ENCODE data around the gene CNTNAP3.
"Not testable (repeated sequence)": the region's sequence is repeated elsewhere in the genome, so short reads cannot be mapped to it uniquely, and the experiment has no call there.

The CNTNAP3 gene

DNA sequence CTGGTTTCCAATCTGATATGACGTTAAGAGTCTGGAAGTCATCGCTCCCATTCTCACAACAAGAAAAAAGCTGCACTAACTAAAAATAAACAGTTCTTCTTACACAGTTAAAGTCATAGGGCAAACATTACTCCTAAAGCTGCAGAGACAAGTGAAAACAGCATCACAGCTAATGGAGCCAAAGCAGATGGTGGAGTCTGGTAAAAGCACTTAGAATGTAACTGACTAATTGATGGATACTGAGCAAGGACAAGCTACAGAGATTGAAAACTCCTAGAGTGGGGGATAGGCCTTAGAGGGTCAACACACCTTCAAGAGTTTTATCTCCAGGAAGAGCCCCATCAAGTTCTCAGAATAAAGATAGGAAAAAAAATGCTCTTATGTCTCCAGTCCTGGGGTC lies 166.6 kb downstream of the CNTNAP3 start:
- not testable (repeated sequence) for ATAC-seq (replicated peaks); H3K27me3 Mint-ChIP-seq; H3K4me3 Mint-ChIP-seq; H3K4me1 Mint-ChIP-seq (ENCODE audit: low read depth in 2 of 2); DNase-seq; H3K27ac Mint-ChIP-seq; H3K9me3 Mint-ChIP-seq; H3K36me3 Mint-ChIP-seq (ENCODE audit: insufficient read depth)

DNA sequence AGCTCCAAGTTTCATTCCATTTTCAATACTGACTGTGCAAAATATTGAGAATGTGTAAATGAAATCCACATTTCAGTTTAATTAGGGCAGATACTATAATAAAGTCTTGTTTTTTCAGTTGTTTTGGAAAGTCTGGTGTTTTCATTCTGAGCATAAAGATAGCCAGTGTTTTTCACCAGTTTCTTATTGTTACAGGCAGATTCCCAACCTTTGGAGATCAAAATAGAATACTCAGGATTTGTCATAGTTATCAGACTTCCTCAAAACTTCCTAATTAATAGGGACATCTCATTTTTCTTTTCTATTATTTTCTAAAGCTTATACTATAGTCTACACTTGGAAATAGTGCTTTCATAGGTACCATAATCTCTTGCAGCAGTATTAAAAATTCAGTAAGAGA lies 176.2 kb downstream of the CNTNAP3 start:
- not testable (repeated sequence) for DNase-seq; ATAC-seq (replicated peaks); H3K27me3 Mint-ChIP-seq; H3K4me1 Mint-ChIP-seq (ENCODE audit: low read depth in 2 of 2); H3K9me3 Mint-ChIP-seq; H3K27ac Mint-ChIP-seq; H3K4me3 Mint-ChIP-seq; H3K36me3 Mint-ChIP-seq (ENCODE audit: insufficient read depth)

DNA sequence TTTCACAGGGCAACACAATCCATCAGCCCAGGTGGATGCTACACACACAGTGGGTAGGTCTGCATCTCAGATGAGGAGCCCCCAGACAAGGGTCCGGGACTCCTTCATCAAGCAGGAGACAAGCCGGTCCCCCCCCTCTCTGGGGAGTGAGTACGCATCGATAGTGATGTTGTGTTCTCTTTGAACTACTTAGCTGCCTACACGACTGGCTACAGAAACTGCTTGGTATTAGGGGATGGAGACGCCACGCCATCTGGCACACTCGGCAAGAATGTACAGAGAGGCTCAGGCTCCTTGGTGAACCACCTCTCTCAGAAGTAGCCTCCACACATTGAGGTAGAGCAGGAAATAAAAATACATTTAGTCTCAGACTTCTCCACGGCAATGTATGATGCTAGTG lies 179.8 kb downstream of the CNTNAP3 start:
- H3K27ac Mint-ChIP-seq = no peak overlapping the region
- H3K4me3 Mint-ChIP-seq = no peak overlapping the region
- H3K9me3 Mint-ChIP-seq = peaks cover 0 to 4% of the 10 kb centered on the region in 2 donors

DNA sequence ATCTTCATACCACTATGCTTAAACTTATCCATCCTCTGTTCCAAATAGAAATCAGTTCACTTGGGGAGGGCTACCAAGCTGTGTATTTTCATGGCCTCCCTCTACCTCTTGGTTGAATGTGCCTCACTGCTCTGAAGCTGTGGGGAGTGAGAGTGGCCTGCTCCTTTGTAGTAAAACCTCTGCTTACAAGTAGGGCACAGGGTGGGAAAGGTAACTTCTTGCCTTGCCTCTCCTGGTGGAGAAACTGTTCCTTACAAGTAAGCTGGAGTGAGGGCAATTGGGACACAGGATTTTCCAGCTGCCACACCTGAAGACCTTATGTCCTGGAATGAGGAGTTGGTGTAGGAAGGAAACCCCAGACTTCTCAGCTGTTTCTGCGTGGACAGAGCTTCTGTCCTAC lies 190.8 kb downstream of the CNTNAP3 start:
- H3K4me1 Mint-ChIP-seq (ENCODE audit: low read depth in 2 of 2); H3K27ac Mint-ChIP-seq; H3K9me3 Mint-ChIP-seq; H3K4me3 Mint-ChIP-seq; H3K27me3 Mint-ChIP-seq; H3K36me3 Mint-ChIP-seq (ENCODE audit: insufficient read depth); ATAC-seq (replicated peaks); DNase-seq: not testable (repeated sequence)

More for the DNA sequence above, 179.8 kb downstream of the CNTNAP3 start:
- ATAC-seq (replicated peaks) = no peak
- H3K36me3 Mint-ChIP-seq (ENCODE audit: insufficient read depth) = no peaks in the 10 kb centered on the region
- no peaks in the 10 kb centered on the region for H3K4me1 Mint-ChIP-seq (ENCODE audit: low read depth in 2 of 2)
- H3K27me3 Mint-ChIP-seq = no peaks in the 10 kb centered on the region
- no peak for DNase-seq

DNA sequence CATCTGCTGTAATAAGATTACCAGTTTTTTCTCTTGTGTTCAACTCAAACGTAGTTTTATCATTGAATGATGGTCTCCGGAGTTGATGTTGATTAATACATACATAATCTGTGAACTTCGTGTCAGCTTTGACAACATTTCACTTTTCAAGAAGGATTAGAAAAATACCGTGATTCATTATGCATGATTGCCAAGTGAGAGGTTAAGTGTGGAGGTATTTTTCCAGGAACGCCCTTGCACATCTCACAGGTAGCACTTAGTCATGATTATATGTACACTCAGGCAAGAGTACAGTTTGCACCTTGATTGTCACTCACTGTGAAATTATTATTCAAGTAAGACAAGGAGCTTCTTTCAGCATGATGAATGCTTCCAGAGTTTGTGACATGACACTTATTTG lies 202.7 kb downstream of the CNTNAP3 start:
- not testable (repeated sequence) for H3K27ac Mint-ChIP-seq; ATAC-seq (replicated peaks); H3K36me3 Mint-ChIP-seq (ENCODE audit: insufficient read depth); H3K4me1 Mint-ChIP-seq (ENCODE audit: low read depth in 2 of 2); H3K27me3 Mint-ChIP-seq; H3K9me3 Mint-ChIP-seq; DNase-seq; H3K4me3 Mint-ChIP-seq

DNA sequence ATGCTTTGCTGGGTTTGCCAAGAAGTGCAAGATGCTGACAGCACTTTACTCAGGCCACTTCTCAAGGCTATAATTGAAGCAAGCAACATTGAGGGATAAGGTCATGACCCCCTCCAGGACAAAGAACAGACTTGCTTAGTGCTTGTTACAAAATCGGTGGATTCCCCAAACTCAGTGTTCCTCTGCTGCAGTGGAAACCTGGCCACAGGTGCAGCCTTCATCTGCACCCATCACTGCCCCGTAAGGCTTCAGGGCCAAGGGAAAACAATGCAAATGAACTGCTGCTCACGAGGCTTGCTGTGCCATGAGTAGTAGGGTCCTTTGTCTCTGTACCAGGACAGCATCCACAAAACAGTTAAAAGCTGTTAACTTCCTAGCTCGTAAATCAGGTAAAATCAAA lies 205.4 kb downstream of the CNTNAP3 start:
- H3K27me3 Mint-ChIP-seq; H3K4me1 Mint-ChIP-seq (ENCODE audit: low read depth in 2 of 2); H3K36me3 Mint-ChIP-seq (ENCODE audit: insufficient read depth); H3K27ac Mint-ChIP-seq; DNase-seq; ATAC-seq (replicated peaks); H3K9me3 Mint-ChIP-seq; H3K4me3 Mint-ChIP-seq: not testable (repeated sequence)

DNA sequence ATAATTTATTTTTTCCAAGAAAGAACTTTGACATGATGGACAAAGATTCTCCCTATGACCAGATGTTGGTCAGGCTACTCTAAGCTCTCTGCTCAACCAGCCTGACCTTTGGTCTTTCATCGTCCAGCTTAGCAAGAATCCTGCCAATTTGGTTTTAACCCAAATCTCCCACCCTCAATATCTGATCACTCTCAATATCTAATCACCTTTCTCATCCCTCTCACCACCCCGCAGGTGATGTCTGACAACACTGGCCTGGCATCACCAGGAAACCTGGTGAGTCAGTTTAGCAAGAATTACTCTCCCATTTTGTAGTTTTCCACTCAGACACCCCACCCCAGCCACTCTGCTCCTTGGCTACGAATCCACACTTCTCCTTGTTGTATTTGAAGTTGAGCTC lies 207.9 kb downstream of the CNTNAP3 start:
- H3K36me3 Mint-ChIP-seq (ENCODE audit: insufficient read depth); H3K27ac Mint-ChIP-seq; H3K27me3 Mint-ChIP-seq; H3K4me3 Mint-ChIP-seq; H3K9me3 Mint-ChIP-seq; DNase-seq; ATAC-seq (replicated peaks); H3K4me1 Mint-ChIP-seq (ENCODE audit: low read depth in 2 of 2): not testable (repeated sequence)

DNA sequence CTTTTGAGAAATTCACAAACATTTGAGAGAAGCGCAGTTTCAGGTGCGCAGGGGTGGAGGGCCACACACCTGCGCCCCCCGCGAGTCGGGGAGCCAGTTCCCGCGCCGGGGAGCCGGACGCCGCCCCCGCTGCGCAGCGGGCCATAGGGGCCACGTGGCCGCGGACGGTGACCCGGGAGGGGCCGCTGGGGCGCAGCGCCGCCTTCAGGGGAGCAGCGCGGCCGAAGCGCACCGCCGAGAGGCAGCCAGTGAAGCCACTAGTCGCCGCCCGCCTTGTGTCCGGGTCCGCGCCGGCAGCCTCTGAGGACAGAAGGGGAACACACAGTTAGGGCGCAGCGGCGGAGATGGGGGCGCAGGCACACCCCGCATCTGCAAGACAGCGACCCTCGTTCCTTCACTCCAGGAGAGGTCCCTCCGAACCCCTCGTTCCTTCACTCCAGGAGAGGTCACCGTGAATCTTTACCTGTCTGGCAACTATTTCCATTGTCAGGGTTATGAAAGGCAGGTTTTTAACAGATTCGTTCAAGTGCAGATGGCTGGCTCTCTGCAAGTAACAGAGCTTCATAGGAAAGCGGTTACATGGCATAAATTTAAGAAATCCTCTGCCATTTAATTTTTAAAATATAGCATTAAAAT lies 209.2 kb downstream of the CNTNAP3 start:
- H3K4me3 Mint-ChIP-seq; H3K4me1 Mint-ChIP-seq (ENCODE audit: low read depth in 2 of 2); H3K27me3 Mint-ChIP-seq; ATAC-seq (replicated peaks); H3K9me3 Mint-ChIP-seq; H3K27ac Mint-ChIP-seq; DNase-seq; H3K36me3 Mint-ChIP-seq (ENCODE audit: insufficient read depth): not testable (repeated sequence)

DNA sequence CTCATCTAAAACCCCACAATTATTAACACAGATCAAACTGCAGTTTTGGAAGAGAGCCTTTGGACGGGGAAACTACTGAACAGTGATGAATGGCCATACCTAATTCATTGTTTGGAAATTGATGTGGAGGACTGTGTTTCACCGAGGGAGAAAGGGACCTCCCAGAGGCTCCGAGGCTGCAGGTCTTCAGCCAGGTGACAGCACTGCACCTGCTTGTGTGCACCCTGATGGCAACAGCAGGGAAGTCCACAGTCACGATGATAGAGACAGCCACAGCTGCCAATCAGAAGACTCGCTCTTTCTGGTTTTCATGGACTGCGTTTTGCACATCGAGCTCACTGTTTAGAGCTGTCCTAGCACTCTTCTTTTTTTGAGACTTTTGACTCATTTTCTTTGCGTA lies 214.4 kb downstream of the CNTNAP3 start:
- not testable (repeated sequence) for H3K27ac Mint-ChIP-seq; ATAC-seq (replicated peaks)

DNA sequence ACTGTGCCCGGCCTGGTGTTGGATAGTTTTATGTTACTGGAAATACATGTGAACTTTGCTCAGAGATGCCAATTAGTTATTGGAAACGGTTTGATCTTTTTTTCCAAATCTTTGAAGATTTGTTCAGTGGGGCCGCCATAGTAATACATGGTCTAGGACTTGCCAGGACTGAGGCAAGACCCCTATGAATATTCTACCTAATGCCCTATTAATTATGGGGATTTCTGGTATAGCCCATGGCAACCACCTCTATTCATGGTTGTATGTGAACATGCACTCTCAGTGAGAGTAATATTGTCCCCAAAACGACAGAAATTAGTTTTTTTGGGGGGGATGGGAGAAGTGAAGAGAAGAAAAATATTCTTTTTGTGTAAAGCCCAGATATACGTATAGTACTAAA lies 220.3 kb downstream of the CNTNAP3 start:
- H3K9me3 Mint-ChIP-seq; H3K36me3 Mint-ChIP-seq (ENCODE audit: insufficient read depth); H3K4me1 Mint-ChIP-seq (ENCODE audit: low read depth in 2 of 2); H3K27ac Mint-ChIP-seq; H3K27me3 Mint-ChIP-seq; H3K4me3 Mint-ChIP-seq; ATAC-seq (replicated peaks); DNase-seq: not testable (repeated sequence)

More for the DNA sequence above, 214.4 kb downstream of the CNTNAP3 start:
- H3K27me3 Mint-ChIP-seq; H3K4me1 Mint-ChIP-seq (ENCODE audit: low read depth in 2 of 2); H3K9me3 Mint-ChIP-seq; H3K36me3 Mint-ChIP-seq (ENCODE audit: insufficient read depth); H3K4me3 Mint-ChIP-seq; DNase-seq: not testable (repeated sequence)

DNA sequence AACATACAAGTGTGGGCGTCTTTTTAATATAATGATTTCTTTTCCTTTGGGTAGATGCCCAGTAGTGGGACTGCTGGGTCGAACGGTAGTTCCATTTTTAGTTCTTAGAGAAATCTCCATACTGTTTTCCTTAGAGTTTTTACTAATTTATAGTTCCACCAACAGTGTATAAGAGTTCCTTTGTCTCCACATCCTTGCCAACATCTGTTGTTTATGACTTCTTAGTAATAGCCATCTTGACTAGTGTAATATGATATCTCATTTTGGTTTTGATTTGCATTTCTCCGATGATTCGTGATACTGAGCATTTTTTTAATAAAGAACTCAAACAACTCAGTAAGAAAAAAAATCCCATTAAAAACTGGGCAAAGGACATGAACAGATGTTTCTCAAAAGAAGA lies 225.0 kb downstream of the CNTNAP3 start:
- ATAC-seq (replicated peaks); H3K9me3 Mint-ChIP-seq; H3K4me1 Mint-ChIP-seq (ENCODE audit: low read depth in 2 of 2); H3K27ac Mint-ChIP-seq; H3K4me3 Mint-ChIP-seq; H3K27me3 Mint-ChIP-seq; H3K36me3 Mint-ChIP-seq (ENCODE audit: insufficient read depth); DNase-seq: not testable (repeated sequence)

DNA sequence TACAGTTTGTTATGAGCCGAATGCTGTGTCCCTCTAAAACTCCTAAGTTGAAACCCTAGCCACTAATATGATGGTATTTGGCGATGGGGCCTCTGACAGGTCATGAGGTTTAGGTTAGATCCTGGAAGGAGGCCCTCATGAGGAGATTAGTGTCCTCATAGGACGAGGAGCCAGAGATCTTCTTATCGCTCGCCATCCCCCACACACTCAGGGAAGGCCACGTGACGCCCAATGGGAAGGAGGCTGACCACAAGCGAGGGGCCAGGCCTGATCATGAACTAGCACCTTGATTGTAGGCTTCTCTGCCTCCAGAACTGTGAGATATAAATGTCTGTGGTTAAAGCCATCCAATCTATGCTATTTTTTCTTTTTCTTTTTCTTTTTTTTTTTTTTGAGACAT lies 233.5 kb downstream of the CNTNAP3 start:
- not testable (repeated sequence) for H3K4me1 Mint-ChIP-seq (ENCODE audit: low read depth in 2 of 2); H3K4me3 Mint-ChIP-seq; H3K9me3 Mint-ChIP-seq; DNase-seq; H3K27ac Mint-ChIP-seq; H3K27me3 Mint-ChIP-seq; H3K36me3 Mint-ChIP-seq (ENCODE audit: insufficient read depth); ATAC-seq (replicated peaks)

DNA sequence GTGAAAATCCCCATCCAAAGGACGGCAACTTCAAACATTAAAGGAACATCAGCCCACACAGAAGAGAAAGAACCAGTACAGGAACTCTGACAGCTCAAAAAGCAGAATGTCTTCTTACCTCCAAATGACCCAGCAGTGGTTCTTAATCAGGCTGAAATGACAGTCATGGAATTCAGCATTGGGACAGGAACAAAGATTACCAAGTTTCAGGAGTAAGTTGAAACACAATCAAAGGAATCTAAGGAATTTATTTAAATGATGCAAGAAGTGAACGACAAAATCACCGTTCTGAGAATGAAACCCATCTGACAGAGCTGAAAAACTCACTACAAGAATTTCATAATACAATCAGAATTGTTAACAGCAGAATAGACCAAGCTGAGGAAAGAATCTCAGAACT lies 241.1 kb downstream of the CNTNAP3 start:
- H3K36me3 Mint-ChIP-seq (ENCODE audit: insufficient read depth); H3K4me3 Mint-ChIP-seq; H3K9me3 Mint-ChIP-seq; DNase-seq; H3K27ac Mint-ChIP-seq; H3K27me3 Mint-ChIP-seq; ATAC-seq (replicated peaks); H3K4me1 Mint-ChIP-seq (ENCODE audit: low read depth in 2 of 2): not testable (repeated sequence)

DNA sequence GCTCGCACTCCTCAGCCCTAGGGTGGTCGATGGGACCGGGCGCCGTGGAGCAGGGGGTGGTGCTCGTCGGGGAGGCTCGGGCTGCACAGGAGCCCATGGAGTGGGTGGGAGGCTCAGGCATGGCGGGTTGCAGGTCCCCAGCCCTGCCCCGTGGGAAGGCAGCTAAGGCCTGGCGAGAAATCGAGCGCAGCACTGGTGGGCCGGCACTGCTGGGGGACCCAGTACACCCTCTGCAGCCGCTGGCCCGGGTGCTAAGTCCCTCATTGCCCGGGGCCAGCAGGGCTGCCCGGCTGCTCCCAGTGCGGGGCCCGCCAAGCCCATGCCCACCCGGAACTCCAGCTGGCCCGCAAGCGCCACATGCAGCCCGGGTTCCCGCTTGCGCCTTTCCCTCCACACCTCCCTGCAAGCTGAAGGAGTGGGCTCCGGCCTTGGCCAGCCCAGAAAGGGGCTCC lies 245.6 kb downstream of the CNTNAP3 start:
- H3K9me3 Mint-ChIP-seq; H3K27ac Mint-ChIP-seq; DNase-seq; H3K4me1 Mint-ChIP-seq (ENCODE audit: low read depth in 2 of 2); H3K27me3 Mint-ChIP-seq; ATAC-seq (replicated peaks); H3K4me3 Mint-ChIP-seq; H3K36me3 Mint-ChIP-seq (ENCODE audit: insufficient read depth): not testable (repeated sequence)

DNA sequence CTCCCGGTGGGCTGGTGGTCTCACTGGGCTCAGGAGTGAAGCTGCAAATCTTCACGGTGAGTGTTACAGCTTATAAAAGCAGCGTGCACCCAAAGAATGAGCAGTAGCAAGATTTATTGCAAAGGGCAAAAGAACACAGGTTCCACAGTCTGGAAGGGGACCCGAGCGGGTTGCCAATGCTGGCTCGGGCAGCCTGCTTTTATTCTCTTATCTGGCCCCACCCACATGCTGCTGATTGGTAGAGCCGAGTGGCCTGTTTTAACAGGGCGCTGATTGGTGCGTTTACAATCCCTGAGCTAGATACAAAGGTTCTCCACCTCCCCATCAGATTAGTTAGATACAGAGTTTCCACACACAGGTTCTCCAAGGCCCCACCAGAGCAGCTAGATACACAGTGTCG lies 246.2 kb downstream of the CNTNAP3 start:
- not testable (repeated sequence) for H3K27me3 Mint-ChIP-seq; H3K4me1 Mint-ChIP-seq (ENCODE audit: low read depth in 2 of 2); H3K36me3 Mint-ChIP-seq (ENCODE audit: insufficient read depth); ATAC-seq (replicated peaks); DNase-seq; H3K9me3 Mint-ChIP-seq; H3K4me3 Mint-ChIP-seq; H3K27ac Mint-ChIP-seq
